AG10803 (cell line): Measurements from ENCODE around the gene SYT13.
A peak's percentile ranks its signal among the peaks of the same experiment; 100 is the strongest.

ENCODE experiments used
- DNase-seq: peaks from one replicate; pipeline ENCODE4 v3.0.0; 2010; ENCODE audit warnings: low read depth
- H3K4me3 ChIP-seq: 2 replicates; pipeline ENCODE4 v1.5.1; 2011; ENCODE audit warnings: mild to moderate bottlenecking, low read length, control low read depth
- TF ChIP-seq, protein P1 (sequence below): conservative IDR thresholded peaks from 2 replicates; pipeline ENCODE4 v1.5.1; 2011; ENCODE audit warnings: mild to moderate bottlenecking, low read length, control low read depth, inconsistent platforms

The SYT13 gene

DNA sequence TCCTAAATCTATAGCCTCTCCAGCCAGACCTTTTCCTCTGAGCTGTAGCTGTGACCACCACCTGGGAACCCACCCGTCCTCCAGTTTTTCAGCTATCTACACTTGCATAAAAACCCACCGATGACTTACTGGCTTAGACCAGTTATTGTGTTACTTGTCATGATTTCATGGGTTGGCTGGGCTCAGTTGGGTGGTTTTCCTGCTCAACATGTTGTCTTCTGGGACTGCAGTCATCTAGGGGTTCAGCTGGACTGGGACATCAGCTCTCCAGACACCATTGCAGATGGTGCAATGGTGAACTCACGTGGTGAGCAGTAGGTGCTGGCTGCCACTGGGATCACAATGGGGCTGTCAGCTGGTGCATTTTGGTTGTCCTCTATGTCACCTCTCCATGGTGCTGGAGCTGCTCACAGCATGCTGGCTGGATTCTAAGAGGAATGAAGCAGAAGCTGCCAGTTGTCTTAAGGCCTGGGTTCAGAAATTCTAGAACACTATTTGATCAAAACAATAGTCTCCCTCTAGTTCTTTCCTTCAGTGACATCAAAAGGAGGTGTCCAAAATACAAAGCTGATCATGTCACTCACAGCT is 1.3 kb upstream of the SYT13 start:
- H3K4me3 ChIP-seq: no peak overlapping the region
- TF ChIP-seq, protein P1, sequence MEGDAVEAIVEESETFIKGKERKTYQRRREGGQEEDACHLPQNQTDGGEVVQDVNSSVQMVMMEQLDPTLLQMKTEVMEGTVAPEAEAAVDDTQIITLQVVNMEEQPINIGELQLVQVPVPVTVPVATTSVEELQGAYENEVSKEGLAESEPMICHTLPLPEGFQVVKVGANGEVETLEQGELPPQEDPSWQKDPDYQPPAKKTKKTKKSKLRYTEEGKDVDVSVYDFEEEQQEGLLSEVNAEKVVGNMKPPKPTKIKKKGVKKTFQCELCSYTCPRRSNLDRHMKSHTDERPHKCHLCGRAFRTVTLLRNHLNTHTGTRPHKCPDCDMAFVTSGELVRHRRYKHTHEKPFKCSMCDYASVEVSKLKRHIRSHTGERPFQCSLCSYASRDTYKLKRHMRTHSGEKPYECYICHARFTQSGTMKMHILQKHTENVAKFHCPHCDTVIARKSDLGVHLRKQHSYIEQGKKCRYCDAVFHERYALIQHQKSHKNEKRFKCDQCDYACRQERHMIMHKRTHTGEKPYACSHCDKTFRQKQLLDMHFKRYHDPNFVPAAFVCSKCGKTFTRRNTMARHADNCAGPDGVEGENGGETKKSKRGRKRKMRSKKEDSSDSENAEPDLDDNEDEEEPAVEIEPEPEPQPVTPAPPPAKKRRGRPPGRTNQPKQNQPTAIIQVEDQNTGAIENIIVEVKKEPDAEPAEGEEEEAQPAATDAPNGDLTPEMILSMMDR: no peak
- no peak for DNase-seq

- no peak for DNase-seq
- TF ChIP-seq, protein P1: no peak
- H3K4me3 ChIP-seq: no peak overlapping the region
These were observed 802 bp downstream of the SYT13 start for GRCh38 chr11:45285250-45285828.

DNA sequence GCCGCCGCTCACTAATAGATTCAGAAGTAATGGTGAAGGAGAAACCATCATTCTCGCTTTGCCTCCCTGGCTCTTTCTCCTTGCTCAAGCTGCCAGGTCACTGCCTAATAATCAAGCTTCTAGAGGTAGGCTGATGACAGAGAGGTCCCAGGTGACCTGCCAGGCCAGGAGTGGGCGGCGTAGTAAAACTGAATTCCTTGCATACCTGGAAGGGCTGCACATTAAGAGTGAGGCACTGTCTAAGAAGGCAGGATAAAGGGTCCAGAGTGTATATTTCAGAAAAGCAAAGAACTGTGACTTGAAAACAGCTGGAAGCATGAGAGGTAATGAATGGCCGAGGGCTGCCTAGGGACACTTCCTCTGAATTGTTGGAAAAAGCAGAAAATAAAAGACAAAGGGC is 4.1 kb downstream of the SYT13 start:
- no peak overlapping the region for H3K4me3 ChIP-seq
- TF ChIP-seq, protein P1: no peak
- no peak for DNase-seq

- no peak overlapping the region for H3K4me3 ChIP-seq
- no peak for DNase-seq
- TF ChIP-seq, protein P1: no peak
These were observed 5.7 kb downstream of the SYT13 start for GRCh38 chr11:45280449-45280848.

GRCh38 chr11:45279645-45280044 is 6.5 kb downstream of the SYT13 start:
- H3K4me3 ChIP-seq: no peak overlapping the region
- TF ChIP-seq, protein P1: no peak
- no peak for DNase-seq

DNA sequence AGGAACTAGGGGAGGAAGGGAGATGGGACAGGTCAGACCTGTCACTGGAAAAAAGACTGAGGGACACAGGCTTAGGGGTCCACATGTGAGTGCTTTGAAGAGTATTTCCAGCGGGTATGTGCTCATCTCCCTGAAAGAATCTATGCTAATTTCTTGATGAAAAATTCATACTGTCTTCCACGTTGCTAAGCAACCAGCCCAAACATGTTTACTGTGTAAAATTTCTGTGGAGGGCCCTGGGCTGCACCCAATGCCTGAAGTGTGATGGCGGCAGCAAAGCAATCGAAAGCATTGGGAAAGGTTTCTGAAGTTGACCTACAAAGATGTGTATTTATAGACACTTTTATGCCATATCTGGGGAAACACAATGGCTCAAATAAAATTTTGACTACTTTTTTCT is 7.4 kb downstream of the SYT13 start:
- no peak for DNase-seq
- TF ChIP-seq, protein P1: no peak
- H3K4me3 ChIP-seq: no peak overlapping the region

GRCh38 chr11:45275828-45276227 is 10.3 kb downstream of the SYT13 start:
- TF ChIP-seq, protein P1: no peak
- DNase-seq: peak; percentile 52
- no peak overlapping the region for H3K4me3 ChIP-seq
